ENCODE data around the gene IFNL1. TPM values are rescaled to one million over a fixed set of nuclear protein-coding genes. Genes with fewer than 3 reads are reported as not detected.
"Not testable (repeated sequence)": the region's sequence is repeated elsewhere in the genome, so short reads cannot be mapped to it uniquely, and the experiment has no call there.

The IFNL1 gene
- total and polyA plus RNA-seq, 3 experiments from 2014 or later: 4.6 TPM; not detected in 2

DNA sequence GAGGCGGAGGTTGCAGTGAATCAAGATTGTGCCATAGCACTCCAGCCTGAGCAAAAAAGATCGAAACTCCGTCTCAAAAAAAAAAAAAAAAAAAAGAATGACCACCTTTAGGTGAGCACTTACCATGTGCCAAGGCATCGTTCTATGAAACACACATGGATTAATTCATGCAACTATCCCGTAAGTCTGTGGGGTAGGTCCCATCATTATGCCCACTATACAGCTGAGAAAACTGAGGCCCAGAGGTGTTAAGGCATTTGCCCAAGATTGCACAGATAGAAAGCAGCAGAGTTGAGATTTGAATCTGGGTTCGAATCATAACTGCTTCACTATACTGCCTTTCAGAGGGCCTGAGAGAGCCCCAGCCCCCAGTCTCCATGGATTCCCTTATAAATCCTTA, 37.3 kb downstream of the IFNL1 start:
- DNase-seq: no peak
- Histone ChIP-seq H3K27ac (ENCODE audit: low read depth, low read length) (no peak overlapping the region), H3K36me3 (ENCODE audit: insufficient read depth, low read length) (peaks cover 13% of the 10 kb centered on the region), H3K9me3 (ENCODE audit: low read length) (no peaks in the 10 kb centered on the region), H3K4me1 (ENCODE audit: insufficient read depth, low read length) (peaks cover 66% of the 10 kb centered on the region), H3K27me3 (ENCODE audit: insufficient read depth, low read length, poor library complexity, severe bottlenecking) (no peaks in the 10 kb centered on the region), H3K4me3 (ENCODE audit: low read length) (peak overlapping the region; percentile 26)
- ChIA-PET CTCF (interaction anchor here (2.3 kb wide), 1 partner anchor 211 kb away, joined by 5 read pairs; no protein-coding TSS in a partner anchor), POLR2A (no interaction called here)
- no peaks in the 10 kb centered on the region for H3K9me3 Mint-ChIP-seq
- peaks cover 3 to 58% (median 14%) of the 10 kb centered on the region in 3 donors for H3K36me3 Mint-ChIP-seq
- H3K27me3 Mint-ChIP-seq: no peaks in the 10 kb centered on the region
- peak overlapping the region; percentile 56 to 100 (median 97) for H3K4me3 Mint-ChIP-seq
- H3K4me1 Mint-ChIP-seq: peaks cover 49 to 85% (median 73%) of the 10 kb centered on the region in 3 donors
- H3K27ac Mint-ChIP-seq: peak overlapping the region; percentile 75 to 97 (median 83)

DNA sequence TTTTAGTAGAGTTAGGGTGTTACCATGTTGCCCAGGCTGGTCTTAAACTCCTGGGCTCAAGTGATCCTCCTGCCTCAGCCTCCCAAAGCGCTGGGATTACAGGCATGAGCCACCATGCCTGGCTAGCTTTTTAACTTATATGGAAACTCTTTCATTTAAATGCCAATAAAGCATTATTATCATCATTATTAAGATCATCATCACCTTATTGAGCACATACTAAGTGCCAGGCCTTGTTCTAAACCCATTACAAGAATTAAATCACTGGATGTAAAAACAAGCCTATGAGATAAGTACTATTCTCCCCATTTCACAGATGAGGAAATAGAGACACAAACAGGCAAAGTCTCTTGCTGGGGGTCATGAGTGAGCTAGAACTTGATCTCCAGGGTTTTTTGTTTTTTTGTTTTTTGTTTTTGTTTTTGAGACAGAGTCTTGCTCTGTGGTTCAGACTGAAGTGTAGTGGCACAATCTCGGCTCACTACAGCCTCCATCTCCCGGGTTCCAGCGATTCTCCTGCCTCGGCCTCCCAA, 38.3 kb downstream of the IFNL1 start:
- H3K36me3 ChIP-seq (ENCODE audit: insufficient read depth, low read length): peaks cover 3% of the 10 kb centered on the region
- no peaks in the 10 kb centered on the region for H3K9me3 ChIP-seq (ENCODE audit: low read length)
- H3K36me3 Mint-ChIP-seq: peaks cover 3 to 48% (median 9%) of the 10 kb centered on the region in 3 donors
- POLR2A ChIA-PET: interaction anchor here (0.8 to 1.7 kb wide), 2 partner anchors 67 to 101 kb away, joined by 3 to 5 read pairs; partner anchors contain the start of gene RPS16
- no peaks in the 10 kb centered on the region for H3K9me3 Mint-ChIP-seq
- H3K27me3 ChIP-seq (ENCODE audit: insufficient read depth, low read length, poor library complexity, severe bottlenecking): no peaks in the 10 kb centered on the region
- peak overlapping the region; percentile 91 to 100 (median 97) for H3K27ac Mint-ChIP-seq
- no peaks in the 10 kb centered on the region for H3K27me3 Mint-ChIP-seq
- peak overlapping the region; percentile 99 for H3K4me3 ChIP-seq (ENCODE audit: low read length)
- DNase-seq: no peak
- peak overlapping the region; percentile 97 to 100 (median 99) for H3K4me3 Mint-ChIP-seq
- peak overlapping the region; percentile 92 for H3K27ac ChIP-seq (ENCODE audit: low read depth, low read length)
- CTCF ChIA-PET: interaction anchor here (1.5 to 2.3 kb wide), 2 partner anchors 14 to 212 kb away, joined by 3 to 10 read pairs; partner anchors contain the start of gene LRFN1
- peaks cover 43 to 76% (median 64%) of the 10 kb centered on the region in 3 donors for H3K4me1 Mint-ChIP-seq
- peaks cover 56% of the 10 kb centered on the region for H3K4me1 ChIP-seq (ENCODE audit: insufficient read depth, low read length)

DNA sequence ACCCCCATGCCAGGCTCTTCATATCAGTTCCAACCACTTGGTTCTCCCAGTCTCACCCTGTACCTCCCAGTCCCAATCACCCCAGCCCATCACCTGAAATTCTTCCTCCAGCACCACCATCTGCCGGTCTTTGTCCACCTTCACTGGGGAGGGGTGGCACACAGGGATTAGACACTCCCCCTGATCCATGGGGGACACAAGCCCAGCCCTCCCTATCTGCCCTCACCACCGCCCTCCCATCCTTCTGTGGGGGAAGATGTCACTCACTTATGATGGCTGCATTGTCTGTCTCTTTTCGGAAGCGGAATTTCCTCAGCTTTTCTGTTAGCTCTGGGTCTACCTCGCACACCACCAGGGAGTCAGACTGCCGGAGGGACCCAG, 39.0 kb downstream of the IFNL1 start:
- Histone ChIP-seq H3K4me3 (ENCODE audit: low read length) (peak overlapping the region; percentile 99), H3K9me3 (ENCODE audit: low read length) (no peaks in the 10 kb centered on the region), H3K27ac (ENCODE audit: low read depth, low read length) (peak overlapping the region; percentile 92), H3K36me3 (ENCODE audit: insufficient read depth, low read length) (peaks cover under 1% of the 10 kb centered on the region), H3K4me1 (ENCODE audit: insufficient read depth, low read length) (peaks cover 59% of the 10 kb centered on the region), H3K27me3 (ENCODE audit: insufficient read depth, low read length, poor library complexity, severe bottlenecking) (no peaks in the 10 kb centered on the region)
- Mint-ChIP-seq H3K27me3 (no peaks in the 10 kb centered on the region), H3K4me1 (peaks cover 42 to 75% (median 66%) of the 10 kb centered on the region in 3 donors), H3K36me3 (peaks cover 3 to 42% (median 9%) of the 10 kb centered on the region in 3 donors), H3K27ac (peak overlapping the region; percentile 91 to 100 (median 97)), H3K4me3 (peak overlapping the region; percentile 97 to 100 (median 99)), H3K9me3 (no peaks in the 10 kb centered on the region)
- CTCF ChIA-PET: interaction anchor here (1.1 to 2.3 kb wide), 4 partner anchors 12 to 213 kb away, joined by 3 to 10 read pairs (median 3); partner anchors contain the start of gene LRFN1
- POLR2A ChIA-PET: interaction anchor here (0.6 to 1.9 kb wide), 4 partner anchors 56 to 961 kb away, joined by 3 to 10 read pairs (median 4); partner anchors contain the start of genes MED29, PAF1, PSMD8 and RPS16
- DNase-seq: peak in 1 of 5 donors; percentile 24

DNA sequence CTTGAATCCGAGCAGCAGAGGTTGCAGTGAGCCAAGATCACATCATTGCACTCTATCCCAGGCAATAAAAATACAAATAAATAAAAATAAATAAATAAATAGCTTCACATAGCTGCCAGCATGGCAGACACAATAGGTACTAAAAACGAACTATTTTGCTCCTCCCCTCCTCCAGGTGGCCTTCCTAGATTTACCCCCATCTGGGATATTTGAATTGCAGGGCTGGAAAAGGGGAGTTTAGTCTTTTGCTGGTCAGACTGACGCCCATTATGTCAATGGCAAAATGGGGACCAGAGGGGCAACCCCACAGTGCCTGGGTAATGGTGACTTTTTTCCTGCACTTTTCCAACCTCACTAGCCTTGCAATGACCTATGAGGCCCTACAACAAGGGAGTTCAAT, 40.3 kb downstream of the IFNL1 start:
- Mint-ChIP-seq H3K27ac (peak overlapping the region; percentile 91 to 100 (median 97)), H3K36me3 (peaks cover 3 to 33% (median 6%) of the 10 kb centered on the region in 3 donors), H3K4me3 (peak overlapping the region; percentile 97 to 100 (median 99)), H3K9me3 (no peaks in the 10 kb centered on the region), H3K4me1 (peaks cover 42 to 74% (median 70%) of the 10 kb centered on the region in 3 donors), H3K27me3 (no peaks in the 10 kb centered on the region)
- DNase-seq: no peak
- Histone ChIP-seq H3K4me1 (ENCODE audit: insufficient read depth, low read length) (peaks cover 60% of the 10 kb centered on the region), H3K4me3 (ENCODE audit: low read length) (no peak overlapping the region), H3K27me3 (ENCODE audit: insufficient read depth, low read length, poor library complexity, severe bottlenecking) (no peaks in the 10 kb centered on the region), H3K9me3 (ENCODE audit: low read length) (no peaks in the 10 kb centered on the region), H3K27ac (ENCODE audit: low read depth, low read length) (peak overlapping the region; percentile 92), H3K36me3 (ENCODE audit: insufficient read depth, low read length) (no peaks in the 10 kb centered on the region)
- ChIA-PET CTCF (interaction anchor here (0.6 to 2.3 kb wide), 4 partner anchors 9 to 214 kb away, joined by 3 to 10 read pairs (median 4); partner anchors contain the start of gene PLEKHG2), POLR2A (interaction anchor here (1.3 to 1.9 kb wide), 3 partner anchors 76 to 962 kb away, joined by 3 to 10 read pairs (median 3); partner anchors contain the start of genes PLEKHG2, PSMD8 and RPS16)

DNA sequence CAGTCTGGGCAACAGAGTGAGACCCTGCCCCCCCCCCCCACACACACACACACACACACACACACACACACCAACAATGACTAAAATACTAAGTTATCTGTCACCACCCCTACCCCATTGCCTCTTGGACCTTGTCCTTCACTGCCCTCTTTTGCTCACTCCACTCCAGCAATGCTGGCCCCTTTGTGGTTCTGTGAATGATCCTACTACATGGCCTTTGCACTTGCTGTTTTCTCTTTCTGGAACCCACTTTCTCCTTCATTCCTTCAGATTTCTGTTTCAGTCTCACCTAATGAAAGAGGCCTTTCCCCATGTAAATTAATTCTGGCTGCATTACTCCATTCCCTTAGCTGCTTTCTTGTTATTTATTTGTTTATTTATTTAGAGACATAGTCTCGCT, 43.5 kb downstream of the IFNL1 start:
- no peak overlapping the region for H3K27ac ChIP-seq (ENCODE audit: low read depth, low read length)
- no peaks in the 10 kb centered on the region for H3K27me3 ChIP-seq (ENCODE audit: insufficient read depth, low read length, poor library complexity, severe bottlenecking)
- Mint-ChIP-seq H3K27ac (peak overlapping the region in 6 of 8 donors; percentile 36 to 92 (median 87)), H3K4me3 (peak overlapping the region in 3 of 7 donors; percentile 38 to 99 (median 90)), H3K27me3 (peaks cover 0 to 1% of the 10 kb centered on the region in 2 donors), H3K9me3 (no peaks in the 10 kb centered on the region), H3K4me1 (peaks cover 53 to 74% (median 69%) of the 10 kb centered on the region in 3 donors), H3K36me3 (peaks cover 0 to 23% (median 10%) of the 10 kb centered on the region in 3 donors)
- no peak for DNase-seq
- H3K36me3 ChIP-seq (ENCODE audit: insufficient read depth, low read length): no peaks in the 10 kb centered on the region
- ChIA-PET CTCF (interaction anchor here (1.0 kb wide), 1 partner anchor 217 kb away, joined by 3 read pairs; no protein-coding TSS in a partner anchor), POLR2A (no interaction called here)
- no peaks in the 10 kb centered on the region for H3K9me3 ChIP-seq (ENCODE audit: low read length)
- peaks cover 54% of the 10 kb centered on the region for H3K4me1 ChIP-seq (ENCODE audit: insufficient read depth, low read length)
- no peak overlapping the region for H3K4me3 ChIP-seq (ENCODE audit: low read length)

DNA sequence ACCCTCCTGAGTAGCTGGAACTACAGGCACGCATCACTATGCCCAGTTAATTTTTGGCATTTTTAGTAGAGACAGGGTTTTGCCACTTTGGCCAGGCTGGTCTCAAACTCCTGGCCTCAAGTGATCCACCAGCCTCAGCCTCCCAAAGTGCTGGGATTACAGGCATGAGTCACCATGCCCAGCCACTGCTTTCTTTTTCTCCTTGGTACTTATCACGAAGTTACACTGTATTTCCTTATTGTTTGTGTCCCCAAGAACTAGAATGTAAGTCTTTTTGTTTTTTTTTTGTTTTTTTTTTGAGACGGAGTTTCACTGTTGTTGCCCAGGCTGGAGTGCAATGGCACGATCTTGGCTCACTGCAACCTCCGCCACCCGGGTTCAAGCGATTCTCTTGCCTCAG, 43.9 kb downstream of the IFNL1 start:
- peak overlapping the region in 6 of 7 donors; percentile 16 to 99 (median 72) for H3K4me3 Mint-ChIP-seq
- Histone ChIP-seq H3K4me1 (ENCODE audit: insufficient read depth, low read length) (peaks cover 51% of the 10 kb centered on the region), H3K27ac (ENCODE audit: low read depth, low read length) (peak overlapping the region; percentile 86)
- H3K27ac Mint-ChIP-seq: peak overlapping the region in 6 of 8 donors; percentile 36 to 99 (median 88)
- H3K9me3 Mint-ChIP-seq; DNase-seq; H3K4me3 ChIP-seq (ENCODE audit: low read length); H3K36me3 ChIP-seq (ENCODE audit: insufficient read depth, low read length); H3K9me3 ChIP-seq (ENCODE audit: low read length); H3K27me3 Mint-ChIP-seq; H3K27me3 ChIP-seq (ENCODE audit: insufficient read depth, low read length, poor library complexity, severe bottlenecking); POLR2A ChIA-PET: not testable (repeated sequence)
- peaks cover 0 to 23% (median 8%) of the 10 kb centered on the region in 3 donors for H3K36me3 Mint-ChIP-seq
- CTCF ChIA-PET: interaction anchor here (1.0 to 1.2 kb wide), 2 partner anchors 72 to 218 kb away, joined by 3 read pairs; partner anchors contain the start of gene PLEKHG2
- peaks cover 53 to 74% (median 69%) of the 10 kb centered on the region in 3 donors for H3K4me1 Mint-ChIP-seq

DNA sequence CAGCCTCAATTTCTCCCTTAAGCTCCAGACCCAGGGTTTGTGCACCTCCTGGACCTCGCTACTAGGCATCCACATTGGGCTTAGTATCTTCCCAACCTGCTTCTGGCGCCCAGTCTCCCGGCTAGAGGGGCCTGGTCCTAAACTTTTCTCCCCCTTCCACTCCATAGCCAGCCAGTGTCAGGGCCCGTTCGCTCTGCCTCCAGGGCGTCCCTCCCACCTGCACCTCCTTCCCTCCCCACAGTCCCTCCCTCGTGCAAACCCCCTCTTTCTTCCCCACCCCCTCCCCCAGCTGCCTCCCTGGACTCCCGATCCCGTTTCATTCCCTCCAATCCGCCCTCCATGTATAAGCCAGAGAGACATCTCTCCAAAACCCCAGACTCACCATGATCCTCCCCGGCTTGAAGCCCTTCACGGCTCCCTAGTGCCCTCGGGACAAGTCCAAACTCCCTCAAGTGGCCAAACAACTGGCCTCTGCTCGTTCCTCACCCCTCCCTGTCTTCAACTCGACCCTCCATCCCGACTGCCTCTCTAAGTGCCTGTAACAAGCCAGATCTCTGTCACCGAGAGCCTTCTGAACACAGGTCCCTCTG, 45.0 kb downstream of the IFNL1 start:
- Mint-ChIP-seq H3K27me3 (peaks cover 0 to 1% of the 10 kb centered on the region in 2 donors), H3K9me3 (no peaks in the 10 kb centered on the region), H3K4me1 (peaks cover 55 to 74% (median 69%) of the 10 kb centered on the region in 3 donors), H3K36me3 (peaks cover 0 to 24% (median 8%) of the 10 kb centered on the region in 3 donors), H3K4me3 (peak overlapping the region; percentile 89 to 99 (median 95)), H3K27ac (peak overlapping the region; percentile 88 to 99 (median 92))
- CTCF ChIA-PET: interaction anchor here (1.0 to 1.3 kb wide), 3 partner anchors 9 to 231 kb away, joined by 3 to 4 read pairs (median 3); partner anchors contain the start of gene PLEKHG2
- peak in 1 of 5 donors; percentile 3 for DNase-seq
- no peaks in the 10 kb centered on the region for H3K36me3 ChIP-seq (ENCODE audit: insufficient read depth, low read length)
- H3K27ac ChIP-seq (ENCODE audit: low read depth, low read length): peak overlapping the region; percentile 86
- POLR2A ChIA-PET: interaction anchor here (1.0 kb wide), 1 partner anchor 70 kb away, joined by 6 read pairs; no protein-coding TSS in a partner anchor
- no peaks in the 10 kb centered on the region for H3K27me3 ChIP-seq (ENCODE audit: insufficient read depth, low read length, poor library complexity, severe bottlenecking)
- H3K4me1 ChIP-seq (ENCODE audit: insufficient read depth, low read length): peaks cover 58% of the 10 kb centered on the region
- H3K4me3 ChIP-seq (ENCODE audit: low read length): peak overlapping the region; percentile 97
- H3K9me3 ChIP-seq (ENCODE audit: low read length): no peaks in the 10 kb centered on the region

Data from CD8-positive, alpha-beta memory T cell (primary cell).